ENCODE measurements around the gene SLC26A1.

DNA sequence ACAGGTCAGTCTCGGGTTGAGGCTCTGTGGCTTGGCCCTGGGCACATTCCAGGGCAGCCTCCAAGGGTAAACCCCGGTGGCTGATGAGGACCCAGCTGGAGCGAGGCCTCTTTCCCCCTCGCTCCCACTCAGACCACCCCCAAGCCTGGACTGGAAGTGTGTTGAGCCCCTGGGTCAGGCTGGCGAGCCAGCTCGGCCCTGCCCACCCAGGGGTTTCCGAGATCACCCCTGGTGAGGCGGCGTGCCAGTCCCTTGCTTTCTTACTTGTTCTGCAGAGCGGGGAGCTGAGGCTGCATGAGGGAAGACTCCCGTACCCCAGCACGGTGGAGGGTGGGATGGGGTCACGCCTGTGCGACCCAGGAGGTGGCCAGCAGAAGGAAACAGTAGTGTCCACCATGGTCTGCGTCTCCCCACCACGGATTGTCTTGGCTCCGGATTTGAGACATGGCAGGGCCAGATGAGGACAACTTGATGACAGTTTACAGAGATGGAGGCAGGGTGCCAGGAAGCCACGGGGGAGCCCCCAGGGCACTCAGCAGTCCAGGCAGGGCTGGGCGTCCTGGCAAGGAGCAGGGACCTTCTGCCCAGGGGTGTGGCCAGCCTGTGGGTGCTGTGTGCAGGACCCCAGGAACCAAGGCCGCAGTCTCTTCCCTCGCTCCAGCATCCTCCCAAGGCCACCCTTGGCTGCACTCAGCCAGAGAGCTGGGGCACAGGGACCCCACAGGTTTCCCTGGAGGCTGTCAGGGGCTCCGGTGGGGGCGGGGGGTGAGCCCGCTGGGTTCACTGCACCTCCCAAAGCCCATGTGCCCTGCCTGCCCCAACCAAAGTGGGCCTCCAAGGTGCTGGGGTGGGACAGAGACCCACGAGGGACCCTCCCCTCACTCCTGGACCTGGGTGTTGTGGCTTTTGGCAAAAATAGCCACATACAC is 11.6 kb upstream of the SLC26A1 start:
- TF ChIP-seq TCF7L2 (IDR thresholded peaks at IDR 0.05; ENCODE audit: low read depth, low read length) (no peak), HDAC2 (CRISPR knock-in tag; IDR thresholded peaks at IDR 0.05) (no peak), POLR2A (IDR thresholded peaks at IDR 0.05; ENCODE audit: insufficient read depth in 1 of 2, low read depth in 2 of 2, low read length in 2 of 2) (no peak), ZFP36 (IDR thresholded peaks at IDR 0.05; ENCODE audit: borderline replicate concordance, low read depth, low read length, partially characterized antibody) (no peak), SIN3A (IDR thresholded peaks at IDR 0.05; ENCODE audit: borderline replicate concordance, low read depth, low read length) (no peak), JUND (CRISPR knock-in tag; IDR thresholded peaks at IDR 0.05) (no peak), IKZF1 (IDR thresholded peaks at IDR 0.05) (no peak), JUN (CRISPR knock-in tag; IDR thresholded peaks at IDR 0.05) (no peak), YY1 (IDR thresholded peaks at IDR 0.05; ENCODE audit: insufficient read depth, insufficient replicate concordance, low read depth, low read length) (no peak), NFIC (IDR thresholded peaks at IDR 0.05; ENCODE audit: low read length) (no peak), NFRKB (IDR thresholded peaks at IDR 0.05) (no peak)
- TF ChIP-seq, protein P1, sequence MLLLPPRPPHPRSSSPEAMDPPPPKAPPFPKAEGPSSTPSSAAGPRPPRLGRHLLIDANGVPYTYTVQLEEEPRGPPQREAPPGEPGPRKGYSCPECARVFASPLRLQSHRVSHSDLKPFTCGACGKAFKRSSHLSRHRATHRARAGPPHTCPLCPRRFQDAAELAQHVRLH (CRISPR knock-in tag; IDR thresholded peaks at IDR 0.05; ENCODE audit: borderline replicate concordance, low read depth): no peak

Data from HepG2 (cell line).